RCC 7860 (cell line): ENCODE measurements around the gene SERPINI1.

Source experiments
- DNase-seq: peaks from one replicate; pipeline ENCODE4 v3.0.0-alpha.2; 2015; ENCODE audit warnings: low spot score
- FAIRE-seq: peaks from 2 replicates; lab custom pipeline; 2012; peaks lifted over from hg19 to GRCh38; lab: Jason Lieb, UNC

Gene SERPINI1

DNA sequence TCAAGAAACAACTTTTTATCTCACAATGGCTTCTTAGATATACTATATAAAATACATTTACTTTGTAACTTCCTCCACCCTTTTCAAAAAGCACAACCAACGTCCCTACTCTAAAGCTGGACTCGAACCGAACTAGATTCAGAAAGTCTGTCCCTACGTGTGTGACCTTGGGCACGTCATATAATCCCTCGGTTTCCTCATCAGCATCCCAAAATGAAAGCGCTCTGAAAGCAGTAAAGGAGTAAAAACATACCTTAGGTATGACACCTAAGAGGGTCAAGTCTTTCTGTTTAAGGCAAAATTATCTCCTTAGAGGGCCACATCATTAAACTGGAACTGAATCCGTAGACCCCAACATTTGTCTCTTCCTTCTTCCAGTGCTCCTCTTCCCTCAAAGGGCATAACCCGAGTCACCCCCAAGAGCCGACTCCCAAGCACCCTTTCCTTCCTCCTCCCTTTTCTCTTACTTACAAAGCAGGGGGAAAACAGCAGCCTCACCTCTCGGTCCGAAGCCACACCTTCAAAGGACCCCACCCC lies 1.5 kb upstream of the SERPINI1 start:
- no peak for DNase-seq
- FAIRE-seq: no peak

DNA sequence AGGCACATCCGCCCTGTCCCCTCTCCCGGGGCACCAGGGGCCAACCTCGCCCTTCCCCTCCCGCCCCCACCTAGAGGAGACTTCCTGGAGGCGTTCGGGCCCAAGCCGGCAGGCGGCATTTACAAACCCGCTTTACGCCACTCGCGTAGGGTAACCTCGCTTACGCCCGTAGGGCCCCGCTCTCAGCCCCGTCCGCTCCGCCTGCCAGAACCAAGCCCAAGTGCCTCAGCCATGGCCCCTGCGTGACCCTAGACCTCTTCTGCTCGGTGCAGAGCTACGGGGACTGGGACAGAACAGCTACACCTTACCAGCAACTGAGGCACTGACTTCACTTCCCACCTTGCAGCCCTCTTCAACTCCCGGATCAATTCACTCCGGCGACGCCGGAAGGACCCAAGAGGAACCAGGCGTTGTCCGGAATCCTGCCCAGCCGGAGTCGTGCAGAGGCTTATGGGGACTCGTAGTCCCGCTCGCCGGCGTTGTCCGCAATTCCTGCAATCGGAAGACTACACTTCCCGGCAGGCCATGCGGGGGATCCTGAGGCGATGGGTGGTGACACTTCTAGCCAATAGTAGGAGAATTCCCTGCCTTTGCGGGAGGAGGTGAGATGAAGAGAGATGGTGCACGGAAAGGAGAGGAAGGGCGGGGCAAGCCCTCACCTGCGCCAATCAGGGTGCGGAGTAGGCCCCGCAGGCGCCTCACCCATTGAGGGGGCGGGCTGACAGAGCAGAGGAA lies 856 bp upstream of the SERPINI1 start, which contains the start of gene PDCD10:
TSS of gene PDCD10 (minus strand) at position 395 of the 735 bp plus-strand sequence. CDS start 14,735 bp downstream, outside the sequence.
- FAIRE-seq: peak; percentile 93
- peak; percentile 97 for DNase-seq

DNA sequence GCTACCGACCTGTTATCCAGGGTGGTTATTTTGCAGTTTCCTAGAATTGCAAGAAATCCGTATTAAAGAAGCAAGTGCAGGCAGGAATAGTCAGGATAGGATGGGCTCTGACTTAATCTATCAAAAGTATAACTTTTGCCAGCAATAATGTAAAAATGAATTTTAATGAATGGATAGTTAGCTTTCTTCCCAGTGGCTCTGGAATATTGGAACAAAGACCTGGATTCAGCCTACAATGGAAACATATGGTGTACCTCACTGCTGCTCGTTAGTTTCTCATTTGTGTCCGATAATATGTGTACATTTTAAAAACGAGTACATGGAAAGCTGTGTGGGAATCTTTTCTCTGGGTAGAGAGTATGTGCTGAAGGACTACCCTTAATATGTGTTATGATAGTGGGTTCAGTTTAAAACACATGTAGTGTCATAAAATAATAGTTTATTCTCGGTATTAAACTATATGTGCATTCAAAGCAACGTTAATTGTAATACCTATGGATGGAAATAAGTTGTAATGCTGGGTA lies 805 bp downstream of the SERPINI1 start:
- DNase-seq: no peak
- no peak for FAIRE-seq

DNA sequence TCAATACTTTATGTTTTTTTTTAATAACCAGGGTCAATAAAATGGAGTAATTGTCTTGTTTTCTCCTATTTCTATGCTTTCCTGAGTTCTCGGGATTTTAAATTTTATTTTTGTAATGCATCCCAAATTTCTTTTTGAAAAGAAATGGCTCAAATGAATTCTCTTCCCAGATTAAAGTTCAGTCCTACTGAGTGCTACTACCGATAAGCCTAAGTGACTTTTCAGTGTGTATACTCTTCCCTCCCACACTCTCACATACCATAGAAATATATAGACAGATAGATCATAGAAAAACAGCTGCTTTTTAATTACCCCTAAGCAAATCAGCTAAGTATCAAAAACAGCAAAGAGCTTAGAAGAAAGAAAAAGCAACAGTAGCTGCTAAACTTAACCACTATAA lies 1.5 kb downstream of the SERPINI1 start:
- FAIRE-seq (no peak), DNase-seq (no peak)

DNA sequence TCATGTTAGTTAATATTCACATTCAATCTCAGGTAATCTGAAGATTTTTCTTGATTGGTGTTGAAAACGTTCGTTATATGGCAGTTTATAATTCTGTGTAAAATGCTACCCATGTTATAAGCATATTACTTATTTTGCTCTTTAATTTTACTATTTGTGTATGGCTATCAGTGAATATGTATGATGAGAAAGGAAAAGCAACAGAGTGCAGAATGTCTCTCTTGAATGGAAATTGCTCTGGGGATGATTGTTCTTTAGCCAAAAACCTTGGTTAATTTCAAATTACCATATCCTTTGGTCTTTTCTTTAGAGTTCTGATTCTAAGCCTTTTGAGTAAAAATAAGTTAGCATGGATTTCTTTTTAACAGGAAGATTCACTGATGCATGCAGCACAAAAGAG lies 2.5 kb downstream of the SERPINI1 start:
- FAIRE-seq (no peak), DNase-seq (no peak)

DNA sequence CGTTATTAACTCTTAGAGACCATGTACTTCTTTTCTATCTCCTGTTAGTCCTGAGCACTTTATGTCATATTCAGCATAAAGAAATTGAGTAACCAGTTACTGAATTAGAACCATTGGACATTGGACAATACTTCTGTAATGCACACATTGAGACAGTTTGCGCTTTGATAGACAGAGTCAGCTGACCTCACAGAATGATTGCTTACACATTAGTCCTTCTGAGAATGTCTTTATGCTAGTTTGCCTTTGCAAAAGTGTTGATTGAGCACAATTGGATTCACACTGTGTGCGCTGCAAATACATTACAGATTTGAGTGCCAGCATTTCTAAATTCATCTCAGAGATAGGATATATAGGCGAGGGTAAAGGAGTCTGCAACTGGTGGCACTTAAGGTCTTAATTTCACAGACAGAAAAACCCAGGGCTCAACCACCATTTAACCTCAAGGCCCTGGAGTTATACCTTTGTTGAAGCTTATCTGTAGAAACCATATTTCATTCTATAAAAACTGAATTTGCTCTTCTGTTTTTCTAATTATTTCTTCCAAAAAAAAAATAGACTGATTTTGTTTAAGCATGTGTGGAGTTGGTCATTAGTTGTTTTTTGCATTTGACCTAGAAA lies 3.8 kb downstream of the SERPINI1 start:
- no peak for DNase-seq
- no peak for FAIRE-seq

DNA sequence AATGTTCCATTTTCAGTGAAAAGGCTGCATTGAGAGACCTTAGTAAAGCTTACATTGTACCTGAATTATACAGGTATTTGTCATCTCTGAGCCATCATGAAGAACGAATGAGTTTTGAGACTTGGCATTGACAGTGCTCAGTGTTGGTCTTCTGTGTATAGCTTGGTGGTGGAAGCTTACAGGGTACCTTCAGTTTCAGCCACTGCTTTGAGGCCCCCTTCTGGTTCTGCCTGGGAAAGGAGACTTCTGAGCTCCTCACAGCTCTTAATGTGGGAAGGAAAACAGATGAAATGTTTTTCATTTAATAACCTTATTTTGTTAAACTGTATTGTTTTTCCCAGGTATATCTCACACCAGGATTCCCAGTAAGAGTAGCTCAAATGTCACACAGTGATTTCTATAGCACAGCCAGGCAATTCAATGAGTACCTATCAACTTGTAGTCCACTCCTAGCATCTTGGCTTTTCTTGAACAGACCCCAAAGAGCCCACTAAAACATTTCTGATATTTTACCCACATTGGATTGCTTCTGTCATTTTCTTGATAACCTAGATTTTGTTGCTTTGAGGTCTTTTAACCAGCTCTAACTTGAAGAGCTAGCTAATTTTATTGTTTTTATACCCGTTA lies 5.6 kb downstream of the SERPINI1 start:
- no peak for FAIRE-seq

DNA sequence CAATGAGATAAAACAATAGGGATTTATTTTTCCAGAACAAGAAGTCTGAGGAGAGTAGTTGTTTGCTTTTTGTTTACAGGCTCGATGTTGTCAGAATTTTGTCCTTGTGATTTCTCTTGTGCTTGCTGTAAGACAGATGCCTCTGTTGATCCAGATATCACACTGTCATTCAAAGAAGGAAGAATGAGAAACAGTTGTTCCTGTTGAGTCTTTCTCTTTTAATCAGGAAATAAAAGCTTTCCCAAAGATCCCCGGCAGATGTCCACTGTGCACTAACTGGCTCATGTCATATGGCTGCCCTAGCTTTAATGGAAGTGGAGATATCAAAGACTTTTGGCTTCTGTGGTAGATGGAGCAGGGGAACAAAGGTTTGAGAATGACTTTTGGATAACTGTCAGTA lies 6.8 kb downstream of the SERPINI1 start:
- FAIRE-seq: no peak
- DNase-seq: no peak

More for the DNA sequence above, 5.6 kb downstream of the SERPINI1 start:
- no peak for DNase-seq

DNA sequence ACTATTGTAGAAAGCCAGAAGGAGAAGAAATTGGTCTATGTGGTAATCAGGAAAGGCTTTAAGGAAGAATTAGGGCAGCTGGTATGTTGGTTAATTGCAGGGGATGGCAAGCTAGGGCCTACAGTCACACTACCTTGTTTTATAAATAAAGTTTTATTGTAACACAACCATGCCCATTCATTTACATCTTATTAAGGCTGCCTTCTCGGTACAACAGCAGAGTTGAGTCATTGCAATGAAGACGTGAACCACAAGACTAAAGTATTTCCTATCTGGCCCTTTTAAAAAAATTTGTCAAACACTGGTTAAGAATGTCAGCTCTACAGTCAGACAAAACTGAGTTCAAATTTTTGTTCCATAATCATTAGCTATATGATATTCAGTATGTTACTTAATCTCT lies 8.3 kb downstream of the SERPINI1 start:
- DNase-seq (no peak), FAIRE-seq (no peak)

DNA sequence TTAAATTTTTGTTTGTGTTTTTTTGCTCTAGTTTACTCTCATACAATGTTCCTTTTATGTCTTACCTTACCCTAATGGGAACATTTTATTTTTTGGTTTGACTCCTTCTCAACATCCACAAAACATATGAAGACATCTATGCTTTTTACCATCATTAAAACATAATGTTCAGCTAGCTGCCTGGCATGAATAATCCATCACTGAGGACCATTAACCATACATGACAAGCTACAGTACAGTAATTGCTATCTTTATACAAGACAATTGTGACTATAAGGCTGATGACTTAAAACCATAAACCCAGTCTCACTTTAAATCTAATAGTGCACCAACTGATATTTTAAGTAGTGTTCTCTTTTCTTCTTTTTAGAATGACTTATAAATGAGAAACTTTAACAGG lies 13.7 kb downstream of the SERPINI1 start:
- no peak for FAIRE-seq
- DNase-seq: no peak

DNA sequence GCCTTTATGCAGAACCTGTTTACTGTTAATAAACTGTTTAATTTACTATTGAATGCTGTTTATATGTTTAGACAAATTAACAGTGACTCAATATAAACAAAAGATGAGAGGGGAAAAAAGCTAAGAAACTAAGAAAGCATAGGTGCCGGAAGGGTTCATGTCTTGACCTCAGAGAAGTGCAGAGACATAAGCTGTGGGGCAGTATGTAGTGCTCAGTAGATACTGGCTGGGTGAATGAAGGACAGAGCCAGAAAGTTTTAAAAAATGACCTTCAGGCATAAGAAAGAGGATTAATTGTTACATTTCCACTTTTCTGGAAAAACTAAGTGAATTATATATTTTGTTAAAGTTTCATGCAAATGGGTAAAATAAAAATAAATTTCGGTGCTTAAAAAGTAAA lies 14.2 kb downstream of the SERPINI1 start:
- no peak for DNase-seq
- FAIRE-seq: no peak

DNA sequence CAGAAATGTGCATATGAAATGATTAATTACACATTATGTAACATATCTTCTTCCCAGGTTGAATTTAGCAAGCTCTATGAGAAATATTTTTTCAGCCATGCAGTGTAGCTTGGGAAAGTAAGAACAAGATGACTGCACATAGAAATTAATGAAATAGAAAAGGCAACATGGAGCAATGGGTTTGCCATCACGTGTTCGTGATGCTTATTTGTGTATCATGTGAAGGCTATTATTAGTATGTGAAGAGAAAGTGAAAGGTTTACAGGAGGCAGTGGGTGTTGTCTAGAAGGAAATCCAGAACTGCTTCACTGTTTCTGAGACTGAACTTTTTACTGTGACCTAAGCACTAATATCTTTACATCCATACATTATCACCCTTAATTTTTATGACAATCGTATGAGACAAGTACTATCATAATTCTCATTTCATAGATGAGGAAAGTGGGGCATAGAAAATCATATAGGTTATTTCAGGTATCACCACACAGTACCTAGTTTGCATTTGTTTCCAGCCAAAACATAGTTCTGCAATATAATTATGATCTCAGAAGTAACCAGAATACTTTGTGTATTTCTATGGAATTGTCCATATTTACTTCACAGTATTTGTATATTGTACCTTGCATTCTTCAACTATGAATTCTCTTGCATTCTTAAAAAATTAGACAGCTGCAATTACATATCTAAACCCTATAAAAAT lies 14.9 kb downstream of the SERPINI1 start:
- no peak for FAIRE-seq
- no peak for DNase-seq

DNA sequence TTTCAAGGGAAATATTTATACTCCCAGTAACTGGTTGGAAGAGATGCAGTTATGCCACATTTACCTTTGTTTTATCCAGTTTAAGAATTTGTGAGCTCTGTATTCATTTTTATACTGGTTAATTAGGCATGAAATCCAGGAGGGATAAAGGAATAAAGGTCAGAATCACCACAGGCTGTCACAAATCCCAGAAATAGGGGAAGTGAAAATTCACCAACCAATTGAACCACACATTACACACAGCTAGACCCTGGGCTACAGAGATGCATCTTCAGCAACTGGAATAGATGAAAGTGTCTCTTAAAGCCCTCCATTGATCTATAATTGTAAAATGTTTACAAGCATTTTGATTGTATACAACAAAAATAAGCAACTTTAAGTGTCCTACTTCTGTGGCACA lies 18.5 kb downstream of the SERPINI1 start:
- DNase-seq (no peak), FAIRE-seq (no peak)

DNA sequence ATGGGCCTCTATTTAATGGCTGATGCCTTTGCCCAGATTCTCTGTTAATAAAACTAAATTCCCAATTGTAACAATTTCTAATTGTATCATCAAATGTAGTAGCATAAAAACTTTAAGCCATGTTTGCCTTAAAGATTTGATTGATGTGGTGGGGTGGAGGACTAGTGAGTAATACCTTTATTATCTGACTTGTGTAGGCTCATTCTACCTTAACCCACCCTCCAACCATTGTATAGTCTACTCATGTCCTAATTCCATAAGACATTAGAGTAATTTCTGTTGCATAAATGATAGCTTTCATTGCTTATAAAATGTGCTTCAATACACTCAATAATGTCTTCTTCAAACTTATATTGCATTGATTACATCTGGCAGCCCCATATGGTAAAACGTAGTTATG lies 25.8 kb downstream of the SERPINI1 start:
- DNase-seq: no peak
- no peak for FAIRE-seq

DNA sequence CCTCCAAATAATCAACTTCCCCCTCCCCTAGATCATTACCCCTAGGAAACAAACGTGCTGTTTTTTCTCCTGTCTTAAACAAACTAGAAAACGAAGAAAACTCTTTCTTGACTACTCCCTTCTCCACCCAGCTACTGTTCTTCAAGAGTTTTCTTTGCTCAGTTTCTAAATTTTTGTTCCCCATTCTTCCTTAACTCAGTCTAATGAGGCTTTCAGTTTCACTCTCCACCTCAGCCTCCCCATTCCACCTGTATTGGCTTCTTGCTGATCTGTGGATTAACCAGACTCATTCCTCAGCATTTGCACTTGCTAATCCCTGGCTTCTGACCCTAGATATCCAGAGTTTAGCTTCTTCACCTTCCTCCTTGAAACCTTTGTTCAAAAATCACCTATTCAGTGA lies 26.8 kb downstream of the SERPINI1 start:
- DNase-seq (no peak), FAIRE-seq (no peak)

DNA sequence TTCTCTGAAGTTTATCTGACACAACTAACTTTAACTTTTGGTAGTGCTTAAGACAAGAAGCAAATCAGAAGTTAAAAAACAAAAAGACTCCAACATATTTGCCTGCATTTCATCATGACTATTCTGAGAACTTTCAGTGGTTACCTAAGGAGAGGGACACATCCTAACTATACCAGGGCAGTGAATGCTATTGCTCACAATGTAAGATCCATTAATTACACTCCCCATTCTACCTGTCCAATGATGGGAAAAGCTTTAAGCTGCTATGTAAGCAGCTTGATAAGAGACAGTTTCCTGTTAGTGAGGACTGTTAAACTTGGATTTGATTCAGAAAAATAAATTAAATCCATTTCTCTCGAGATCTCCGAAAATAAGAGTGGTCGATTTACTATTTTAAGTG lies 37.5 kb downstream of the SERPINI1 start:
- DNase-seq: no peak
- FAIRE-seq: no peak

DNA sequence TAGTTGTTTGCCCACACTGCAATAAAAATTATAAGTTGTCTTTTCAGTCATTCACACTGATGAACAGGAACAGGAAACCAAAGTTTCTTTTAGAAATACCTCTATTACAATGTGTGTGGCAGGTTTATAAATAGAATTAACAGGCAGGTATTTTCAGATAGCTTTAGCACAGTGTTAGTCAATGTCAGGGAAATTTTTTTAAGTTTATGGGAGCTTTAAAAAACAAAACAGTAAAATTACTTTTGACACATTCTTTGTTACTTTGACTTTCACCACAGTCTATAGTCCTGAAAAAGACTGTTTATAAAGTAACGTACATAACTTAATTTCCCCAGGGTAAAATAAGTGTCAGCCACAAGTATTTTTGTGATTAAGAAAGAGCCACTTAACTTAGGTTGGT lies 38.1 kb downstream of the SERPINI1 start:
- no peak for DNase-seq
- no peak for FAIRE-seq

DNA sequence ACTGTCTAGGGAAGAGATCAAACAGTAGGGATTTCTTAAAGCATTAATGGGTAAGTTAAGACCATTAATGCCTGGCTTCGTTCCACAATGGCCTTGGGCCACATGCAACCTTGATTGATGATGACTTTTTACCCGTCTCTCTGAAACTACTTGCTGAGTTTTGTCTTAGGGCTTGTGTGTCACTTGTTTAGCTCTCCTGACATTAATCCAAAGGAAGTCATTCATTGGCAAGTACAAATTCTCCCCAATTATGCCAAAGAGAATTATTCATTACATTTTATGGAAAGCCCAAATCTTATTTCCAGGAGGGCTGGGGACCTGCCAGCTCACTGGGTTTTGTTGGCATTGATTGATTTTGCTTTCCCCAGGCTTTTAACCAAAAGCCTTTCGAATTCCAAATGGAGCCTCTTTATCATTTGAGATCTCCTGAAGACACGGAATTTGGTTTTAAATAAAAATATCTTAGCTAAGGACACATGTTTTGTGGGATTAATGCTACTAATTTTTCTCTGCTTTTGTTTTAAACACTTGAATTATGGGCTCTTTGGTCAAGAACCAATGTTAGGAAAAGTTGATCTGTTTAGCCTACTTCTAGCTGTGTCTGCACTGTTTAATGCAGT lies 40.7 kb downstream of the SERPINI1 start:
- DNase-seq: no peak
- no peak for FAIRE-seq

DNA sequence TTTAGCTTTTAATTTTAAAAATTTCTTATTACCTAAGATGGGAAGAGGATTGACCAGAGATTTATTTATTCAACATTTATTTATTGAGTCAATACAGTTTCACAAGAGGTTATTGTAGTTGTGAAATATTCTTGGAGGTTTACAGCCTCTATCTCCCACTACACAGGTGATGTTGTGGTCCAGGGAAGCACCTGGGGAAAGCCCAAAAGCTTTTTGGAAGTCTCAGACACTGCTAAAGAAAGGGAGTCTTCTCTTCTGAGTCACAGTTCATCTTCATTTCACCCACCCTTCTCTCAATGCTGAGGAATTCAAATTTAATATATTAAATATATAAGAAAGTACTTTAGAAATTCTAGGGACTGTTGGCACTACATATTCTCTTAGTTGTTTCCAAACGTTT lies 41.8 kb downstream of the SERPINI1 start:
- FAIRE-seq (no peak), DNase-seq (no peak)

DNA sequence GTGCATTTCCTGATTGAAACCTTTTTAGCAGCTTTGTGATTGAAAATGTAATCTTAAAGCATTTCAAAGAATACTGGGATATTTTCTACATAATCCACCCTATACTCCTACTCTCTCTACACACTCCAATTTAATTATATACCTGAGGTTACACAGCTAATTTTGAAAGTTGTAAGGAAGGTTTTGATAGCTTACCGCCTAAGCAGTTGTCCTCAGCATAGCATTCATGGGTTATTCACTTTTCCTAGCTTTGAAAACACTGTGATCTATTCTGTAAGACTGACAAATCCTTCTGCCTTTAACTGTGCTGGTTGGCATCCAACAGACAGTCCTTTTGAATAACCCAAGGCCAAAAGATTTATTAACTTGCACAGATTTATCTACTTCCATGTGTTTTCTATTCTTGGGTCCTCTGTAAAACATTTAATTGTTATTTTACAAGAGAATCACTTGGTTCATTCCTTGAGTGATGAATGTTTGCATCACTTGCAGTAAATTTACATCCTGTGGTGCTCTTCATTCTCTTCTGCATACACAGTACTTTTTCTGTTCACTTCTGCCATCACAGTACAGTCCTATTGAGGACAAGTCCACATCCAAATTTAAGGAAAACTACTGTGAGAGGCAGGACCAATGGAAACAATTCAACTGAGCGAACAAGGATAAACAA lies 44.8 kb downstream of the SERPINI1 start:
- DNase-seq (no peak), FAIRE-seq (no peak)
